ENCODE measurements around the gene DNASE1L2.
"Not testable (repeated sequence)": the region's sequence is repeated elsewhere in the genome, so short reads cannot be mapped to it uniquely, and the experiment has no call there.

The DNASE1L2 gene

DNA sequence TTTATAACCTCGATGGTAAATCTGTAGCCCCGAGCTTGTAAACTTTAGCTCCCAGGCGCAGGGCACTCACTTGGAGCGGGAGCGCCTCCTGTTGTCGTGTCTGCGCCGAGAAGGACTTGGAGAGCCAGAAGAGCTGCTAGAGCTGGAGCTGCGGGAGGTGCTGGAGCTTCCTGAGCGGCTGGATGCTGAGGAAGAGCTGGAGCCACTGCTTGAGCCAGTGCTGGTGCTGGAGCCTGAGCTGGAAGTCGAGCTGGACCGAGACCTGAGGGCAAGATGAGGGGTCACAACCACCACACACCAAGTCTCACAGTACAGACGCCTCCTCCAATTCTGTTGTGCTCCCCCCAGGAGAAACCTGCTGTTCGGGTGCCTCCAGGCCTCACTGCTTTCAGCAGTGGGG is 26.8 kb downstream of the DNASE1L2 start:
- not testable (repeated sequence) for DNase-seq (ENCODE audit: insufficient read length, low spot score); FAIRE-seq

DNA sequence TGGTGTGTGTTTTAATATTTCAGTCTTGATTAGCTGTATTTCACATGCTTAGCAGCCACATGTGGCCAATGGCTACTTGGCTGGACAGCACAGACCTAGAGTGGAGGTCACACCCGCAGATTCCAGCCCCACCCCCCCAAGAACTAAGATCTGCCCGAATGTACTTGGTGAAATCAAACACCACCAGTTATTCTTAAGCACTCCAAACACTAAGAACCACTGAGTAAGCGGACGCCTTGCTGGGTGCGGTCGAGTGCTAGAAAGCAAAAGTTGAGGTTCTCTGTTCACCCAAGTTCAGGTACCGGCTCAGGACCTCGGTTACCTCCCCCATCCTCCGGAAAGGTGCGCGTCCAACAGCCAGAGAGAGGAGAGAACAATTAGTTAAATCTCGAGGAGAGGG is 30.6 kb downstream of the DNASE1L2 start:
- not testable (repeated sequence) for FAIRE-seq; DNase-seq (ENCODE audit: insufficient read length, low spot score)

DNA sequence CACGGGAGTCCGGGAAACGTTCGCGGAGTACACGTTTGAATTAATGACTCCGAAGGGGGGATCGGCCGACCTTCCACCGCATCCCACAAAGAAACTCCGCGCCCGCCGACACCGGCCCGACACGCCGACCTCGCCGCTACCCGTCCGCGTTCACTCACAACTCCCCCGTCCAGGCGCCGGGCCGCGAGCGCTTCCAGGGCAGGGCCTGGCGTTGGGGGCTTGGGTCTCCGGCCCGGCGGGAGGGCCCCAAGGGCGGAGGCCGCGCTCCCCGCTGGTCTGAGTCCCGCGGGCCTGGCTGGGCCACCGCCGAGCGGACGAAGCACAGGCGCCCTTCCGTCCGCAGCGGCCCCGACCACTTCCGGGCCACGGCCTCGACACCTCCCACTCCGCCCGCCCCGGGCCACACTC is 31.3 kb downstream of the DNASE1L2 start:
- FAIRE-seq; DNase-seq (ENCODE audit: insufficient read length, low spot score): not testable (repeated sequence)

DNA sequence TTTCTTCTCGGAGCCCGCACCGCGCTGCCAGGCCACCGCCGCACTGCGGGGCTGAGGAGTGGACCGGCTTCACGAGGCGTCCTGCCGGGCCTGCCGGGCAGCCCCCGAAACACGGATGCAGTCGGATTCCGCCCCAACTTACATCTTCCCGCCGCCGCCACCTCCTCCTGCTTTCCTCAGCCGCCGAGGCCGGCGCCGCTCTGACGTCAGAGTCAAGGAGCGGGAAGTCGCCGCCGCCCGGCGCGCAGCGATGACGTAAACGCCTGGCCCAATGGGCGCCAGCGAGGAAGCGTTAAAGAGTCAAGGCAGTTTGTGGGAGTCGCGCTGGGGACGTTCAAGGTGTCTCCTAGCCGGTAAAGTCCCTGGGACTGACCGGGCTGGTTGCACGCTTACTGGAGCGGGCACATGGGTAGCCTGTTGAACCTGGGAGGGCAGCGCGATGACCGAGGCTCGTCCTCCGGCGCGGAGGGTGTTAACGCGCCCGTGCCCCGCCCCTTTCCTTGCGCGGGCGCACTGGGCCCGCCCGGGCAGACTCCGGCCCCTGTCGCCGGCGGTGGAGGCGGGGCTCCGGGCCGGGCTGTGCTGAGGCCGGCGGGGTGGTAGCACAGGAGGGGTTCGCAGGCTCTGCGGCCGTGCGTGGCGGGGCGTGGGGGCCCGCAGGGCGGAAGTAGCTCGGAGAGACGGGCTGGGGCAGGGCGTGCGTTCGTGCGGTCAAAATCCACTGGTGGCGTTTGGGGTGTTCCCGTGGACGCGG is 31.8 kb downstream of the DNASE1L2 start, which contains the start of gene RNPS1:
Gene RNPS1 (minus strand): TSS at position 214 of the 754 bp plus-strand sequence. CDS start 3,483 bp downstream, outside the sequence.
- FAIRE-seq (peak; percentile 26), DNase-seq (ENCODE audit: insufficient read length, low spot score) (peak; percentile 96)

DNA sequence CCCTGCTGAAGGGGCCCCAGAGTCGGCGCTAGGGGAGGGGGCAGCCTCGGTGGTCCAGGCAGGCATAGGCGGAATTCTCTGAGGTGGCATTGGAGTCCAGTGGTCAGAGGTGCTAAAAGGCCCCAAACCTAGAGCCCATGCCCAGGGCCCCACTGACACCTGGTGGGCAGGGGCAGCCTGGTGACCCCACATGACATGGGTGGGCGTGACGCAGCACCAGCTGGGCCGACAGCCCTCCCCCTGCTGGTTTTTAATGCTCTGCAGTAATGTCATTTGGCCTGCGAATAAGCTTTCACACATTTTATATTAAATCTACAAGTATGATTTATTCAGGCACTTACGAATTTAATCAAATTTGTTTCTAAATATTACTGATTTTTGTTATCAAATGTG is 33.8 kb downstream of the DNASE1L2 start:
- DNase-seq (ENCODE audit: insufficient read length, low spot score), result no peak
- FAIRE-seq, result no peak

DNA sequence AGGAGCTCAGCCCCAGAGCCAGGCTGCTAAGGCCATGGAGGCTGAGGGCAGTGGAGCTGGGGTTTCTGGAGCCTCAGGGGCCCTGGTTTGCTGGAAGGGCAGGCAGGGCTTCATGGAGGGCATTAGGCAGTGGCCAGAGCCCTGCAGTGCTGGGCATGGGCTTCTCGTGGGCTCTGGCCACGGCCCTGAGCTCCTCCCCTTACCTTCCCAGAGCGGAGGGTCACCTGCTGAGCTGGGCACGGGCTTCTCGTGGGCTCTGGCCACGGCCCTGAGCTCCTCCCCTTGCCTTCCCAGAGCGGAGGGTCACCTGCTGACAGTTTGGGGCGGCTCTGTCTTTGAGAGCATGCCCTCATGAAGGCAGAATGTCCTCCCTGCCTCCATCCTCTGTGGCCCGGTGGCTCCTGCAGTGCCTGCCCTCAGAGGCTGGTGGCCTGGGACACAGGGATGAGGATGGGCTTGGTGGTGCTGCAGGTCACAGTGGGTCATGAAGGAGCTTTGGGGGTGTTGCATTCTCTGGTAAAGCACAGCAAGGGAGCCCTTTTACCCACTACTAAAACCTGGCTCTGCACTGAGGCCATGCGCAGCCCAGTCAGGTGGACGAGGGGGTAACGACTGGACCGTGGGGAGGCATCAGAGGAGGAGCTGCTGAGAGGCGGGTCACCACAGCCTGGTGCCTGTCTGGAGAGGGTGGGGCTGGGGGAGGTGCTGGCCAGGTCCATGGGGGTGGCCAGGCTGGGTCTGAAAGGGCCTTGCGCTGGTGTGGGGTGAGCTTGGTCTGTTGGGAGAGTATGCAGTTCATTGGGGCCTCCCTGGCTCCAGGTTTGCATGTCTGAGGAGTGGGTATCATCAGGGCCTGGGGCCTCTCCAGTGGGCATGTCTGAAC is 34.6 kb downstream of the DNASE1L2 start:
- DNase-seq (ENCODE audit: insufficient read length, low spot score), result no peak
- FAIRE-seq, result no peak

DNA sequence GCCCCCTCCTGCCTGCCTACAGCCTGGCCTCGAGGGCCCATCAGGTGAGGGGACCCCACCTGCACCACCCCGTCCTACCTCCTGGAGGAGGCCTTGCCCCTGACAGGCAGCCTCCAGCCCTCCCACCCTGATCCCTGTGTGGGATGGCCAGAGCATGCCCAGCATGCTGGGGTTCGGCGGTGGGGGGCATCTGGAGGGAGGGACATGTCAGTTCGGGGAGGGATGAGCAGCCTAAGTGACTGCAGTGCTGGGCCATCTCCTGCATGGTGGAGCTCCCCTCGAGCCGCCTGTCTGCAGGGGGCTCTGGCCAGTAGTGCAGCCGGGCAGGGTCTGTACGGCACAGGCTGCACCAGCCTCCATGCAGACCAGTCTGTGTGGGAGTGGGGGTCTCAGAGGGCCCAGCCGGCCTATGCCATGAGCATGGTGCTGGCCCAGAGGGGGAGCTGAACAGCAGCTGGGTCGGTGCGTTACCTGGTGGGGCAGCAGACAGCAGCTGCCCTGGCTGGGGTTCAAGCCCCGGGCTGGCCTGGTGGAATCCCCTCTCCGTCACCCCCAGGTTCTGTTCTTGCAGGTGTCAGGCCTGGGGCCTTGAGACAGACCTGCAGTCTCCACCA is 35.7 kb downstream of the DNASE1L2 start:
- no peak for FAIRE-seq
- DNase-seq (ENCODE audit: insufficient read length, low spot score), result no peak

DNA sequence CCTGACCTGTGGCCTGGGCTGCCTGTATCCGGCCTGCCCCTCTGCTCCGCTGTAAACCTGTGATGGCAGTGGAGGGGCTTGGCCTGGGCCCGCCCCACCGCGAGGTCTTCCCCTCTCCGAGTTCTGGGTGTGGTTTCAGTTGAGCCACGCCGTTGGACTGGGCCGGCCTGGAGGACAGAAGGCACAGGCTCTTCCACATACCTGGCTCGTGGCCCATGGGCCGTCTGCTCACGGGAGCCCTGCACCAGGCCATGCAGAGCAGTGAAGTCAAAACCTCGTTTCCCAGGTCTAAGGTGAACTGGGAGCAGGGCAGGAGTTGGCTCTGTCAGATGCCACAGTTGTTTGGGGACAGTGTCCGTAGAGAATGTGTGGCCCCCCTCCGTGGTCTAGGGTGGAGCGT is 37.2 kb downstream of the DNASE1L2 start:
- no peak for DNase-seq (ENCODE audit: insufficient read length, low spot score)
- FAIRE-seq, result no peak

DNA sequence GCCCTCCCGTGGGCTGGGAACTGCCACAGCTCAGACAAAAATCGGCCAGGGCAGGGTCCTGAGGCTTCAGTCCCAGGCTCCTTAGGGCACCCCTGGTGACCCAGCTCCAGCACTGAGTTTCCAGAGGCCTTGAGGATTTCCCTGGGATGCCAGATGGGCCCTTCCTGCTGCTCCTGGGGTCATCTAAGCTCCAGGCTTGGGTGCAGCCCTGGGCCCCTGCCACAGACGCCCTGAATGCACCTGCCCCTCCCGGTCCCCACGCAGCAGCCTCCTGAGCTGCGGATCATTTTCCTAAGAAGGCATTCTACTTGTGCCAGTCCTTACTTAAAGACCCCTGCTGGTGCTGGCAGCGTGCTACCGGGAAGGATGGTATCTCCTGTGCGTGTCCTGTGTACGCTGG is 37.7 kb downstream of the DNASE1L2 start:
- FAIRE-seq, result no peak
- DNase-seq (ENCODE audit: insufficient read length, low spot score), result no peak

DNA sequence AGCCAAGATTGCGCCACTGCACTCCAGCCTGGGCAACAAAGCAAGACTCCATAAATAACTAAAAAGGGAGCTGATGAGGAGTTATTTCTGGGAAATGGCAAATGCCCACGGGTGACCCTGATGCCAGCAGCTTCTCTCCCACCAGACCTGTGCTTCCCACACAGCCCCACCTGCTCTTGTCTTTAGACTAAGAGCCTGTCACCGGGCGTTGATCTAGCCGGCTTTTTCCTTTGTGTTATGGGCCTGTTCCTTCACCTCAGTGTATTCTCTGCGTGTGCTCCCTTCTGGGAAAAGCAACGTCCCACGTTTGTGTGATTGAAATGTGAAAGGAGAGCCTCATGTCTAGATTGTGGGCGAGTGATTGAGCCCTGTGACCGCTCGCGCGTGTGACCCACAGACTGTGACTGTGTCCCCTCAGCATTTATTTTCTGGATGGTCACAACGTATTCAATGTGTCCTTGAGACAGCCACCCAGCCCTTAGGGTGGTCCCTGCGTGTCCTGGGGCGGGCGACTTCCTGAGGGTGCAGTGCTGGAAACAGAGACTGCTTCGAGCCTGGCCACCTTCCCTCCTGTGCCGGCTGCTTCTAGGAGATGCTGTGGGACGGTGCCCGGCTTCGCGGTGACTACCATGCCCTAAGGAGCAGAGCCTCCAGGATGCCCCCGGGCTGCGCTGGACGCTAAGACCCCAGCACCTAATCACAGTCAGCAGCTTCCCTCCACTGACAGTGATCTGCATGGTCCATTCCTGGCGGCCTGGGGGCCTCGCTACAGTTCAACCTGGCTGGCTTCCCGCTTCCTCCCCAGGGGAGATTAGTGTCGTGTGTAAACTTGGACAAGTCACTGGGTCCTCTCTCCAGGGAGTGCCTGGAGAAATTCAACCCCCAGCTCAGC is 39.5 kb downstream of the DNASE1L2 start:
- FAIRE-seq (no peak), DNase-seq (ENCODE audit: insufficient read length, low spot score) (no peak)

DNA sequence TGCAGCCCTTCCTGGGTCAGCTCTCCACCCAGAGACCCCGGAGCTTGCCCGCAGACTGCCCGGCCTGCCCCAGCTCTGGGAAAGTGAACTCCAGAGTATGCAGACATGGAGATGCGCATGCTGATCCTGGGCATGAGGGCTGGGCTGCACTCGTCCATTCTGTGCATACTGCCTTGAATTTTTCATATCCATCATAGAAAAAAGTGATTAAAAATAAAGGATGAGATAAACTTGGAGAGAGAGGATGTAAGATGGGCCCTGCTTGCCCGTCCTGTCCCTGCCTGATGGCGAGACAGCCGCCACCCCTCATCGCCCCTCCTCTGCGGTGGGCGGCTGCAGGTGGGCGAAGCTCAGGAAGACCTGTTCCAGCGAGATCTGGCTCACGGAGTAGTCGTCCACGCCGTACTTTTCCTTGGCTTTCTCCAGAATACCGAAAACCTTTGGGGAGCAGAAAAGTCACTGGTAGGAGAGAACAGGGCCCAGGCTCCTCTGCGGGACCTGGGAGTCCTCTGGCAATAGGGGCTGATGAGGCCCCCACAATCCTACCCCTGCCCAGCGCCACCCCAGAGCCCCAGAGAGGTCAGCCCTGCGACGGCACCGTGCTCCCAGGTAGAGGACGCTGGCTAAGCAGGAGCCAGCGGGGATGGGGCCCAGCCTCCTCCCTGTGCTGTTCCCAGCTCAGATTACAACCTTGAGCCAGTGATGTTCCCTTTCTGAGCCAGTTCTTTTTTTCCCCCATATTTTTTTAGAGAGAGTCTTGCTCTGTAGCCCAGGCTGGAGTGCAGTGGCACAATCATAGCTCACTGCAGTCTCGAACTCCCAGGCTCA is 40.3 kb downstream of the DNASE1L2 start:
- no peak for DNase-seq (ENCODE audit: insufficient read length, low spot score)
- FAIRE-seq, result no peak

DNA sequence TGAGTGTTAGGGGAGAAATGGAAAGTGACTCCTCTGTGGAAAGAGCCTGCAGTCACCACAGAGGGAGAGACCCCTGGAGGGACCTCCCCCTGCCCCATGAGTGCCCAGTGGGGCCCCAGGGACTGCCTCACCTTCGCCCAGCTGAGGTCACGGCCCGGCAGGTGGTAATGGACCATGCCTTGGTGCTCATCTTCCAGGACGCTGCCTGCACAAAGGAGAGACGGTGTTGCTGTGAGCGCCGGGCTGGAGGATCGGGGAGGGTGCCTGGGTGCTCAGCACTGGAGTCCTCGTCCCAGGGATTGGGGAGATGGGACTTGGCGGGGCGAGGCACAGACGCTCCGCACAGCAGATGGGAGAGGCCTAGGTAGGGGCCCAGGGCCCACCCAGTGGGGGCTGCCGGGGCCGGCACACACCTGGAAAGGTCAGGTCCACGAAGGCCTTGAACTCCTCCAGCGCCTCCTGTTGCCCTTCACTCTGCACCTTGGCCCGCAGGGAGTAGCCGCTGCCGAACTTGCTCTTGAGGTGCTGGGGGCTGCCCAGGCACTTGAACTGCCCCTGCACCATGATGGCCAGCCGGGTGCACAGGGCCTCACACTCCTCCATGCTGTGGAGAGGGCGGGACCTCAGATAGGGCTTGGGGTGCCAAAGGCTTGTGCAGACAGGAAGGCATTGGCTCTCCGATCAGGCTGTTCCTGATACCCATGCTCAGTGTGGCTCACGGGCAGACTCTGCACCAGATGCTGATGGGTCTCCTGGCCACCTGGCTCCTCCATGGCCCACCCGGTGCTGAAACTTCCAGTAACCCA is 41.4 kb downstream of the DNASE1L2 start:
- no peak for DNase-seq (ENCODE audit: insufficient read length, low spot score)
- FAIRE-seq, result no peak

DNA sequence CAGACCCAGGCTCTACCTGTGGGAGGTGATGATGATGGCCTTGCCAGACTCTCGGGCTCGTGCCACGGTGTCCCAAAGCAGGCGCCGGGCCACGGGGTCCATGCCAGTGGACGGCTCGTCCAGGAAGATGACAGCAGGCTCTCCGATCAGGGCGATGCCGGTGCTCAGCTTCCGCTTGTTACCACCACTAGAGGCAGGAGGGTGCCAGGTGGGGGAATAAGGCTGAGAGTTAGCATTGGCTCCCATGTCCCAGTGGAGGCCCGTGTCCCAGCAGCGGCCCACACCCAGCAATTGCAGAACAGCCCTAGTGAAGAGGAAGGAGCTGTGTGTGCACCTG is 42.0 kb downstream of the DNASE1L2 start:
- DNase-seq (ENCODE audit: insufficient read length, low spot score), result no peak

DNA sequence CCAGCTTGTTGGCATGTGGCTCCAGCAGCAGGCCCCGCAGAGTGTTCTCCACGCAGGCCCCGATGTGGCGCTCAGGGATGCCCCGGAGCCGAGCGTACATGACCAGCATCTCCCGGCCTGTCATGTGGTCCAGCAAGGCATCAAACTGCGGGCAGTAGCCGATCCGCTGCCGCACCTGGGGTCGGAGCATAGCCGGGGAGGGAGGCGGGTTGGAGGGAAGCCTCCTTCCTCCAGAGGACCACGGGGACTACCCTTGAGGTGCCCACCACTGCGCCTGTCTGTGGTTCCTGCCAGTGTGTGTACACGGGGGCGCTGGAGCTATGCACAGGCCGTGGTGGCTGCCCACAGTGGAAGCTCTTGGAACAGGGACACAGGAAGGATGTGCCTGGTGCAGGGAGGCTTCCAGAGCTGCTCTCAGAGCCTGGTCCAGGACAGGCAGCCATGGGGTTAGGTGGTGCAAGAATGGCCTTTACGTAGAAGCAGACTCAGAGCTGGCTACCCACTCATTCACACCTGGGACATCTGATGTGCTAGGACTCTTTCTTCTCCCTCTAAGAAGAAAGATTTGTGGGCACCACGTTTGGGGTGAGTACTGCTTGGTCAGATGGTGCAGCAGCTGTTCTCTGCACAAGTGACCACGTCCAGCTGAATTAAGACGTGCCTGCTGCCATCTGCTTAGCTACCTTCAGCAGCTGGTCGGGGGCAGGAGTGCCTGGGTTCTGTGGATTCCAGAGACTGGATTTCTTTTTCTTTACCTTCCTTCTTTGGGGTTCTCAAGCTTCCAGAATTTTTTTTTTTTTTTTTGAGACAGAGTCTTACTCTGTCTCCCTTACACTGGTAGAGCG is 42.9 kb downstream of the DNASE1L2 start:
- no peak for DNase-seq (ENCODE audit: insufficient read length, low spot score)
- no peak for FAIRE-seq

More for the DNA sequence above, 42.0 kb downstream of the DNASE1L2 start:
- no peak for FAIRE-seq

DNA sequence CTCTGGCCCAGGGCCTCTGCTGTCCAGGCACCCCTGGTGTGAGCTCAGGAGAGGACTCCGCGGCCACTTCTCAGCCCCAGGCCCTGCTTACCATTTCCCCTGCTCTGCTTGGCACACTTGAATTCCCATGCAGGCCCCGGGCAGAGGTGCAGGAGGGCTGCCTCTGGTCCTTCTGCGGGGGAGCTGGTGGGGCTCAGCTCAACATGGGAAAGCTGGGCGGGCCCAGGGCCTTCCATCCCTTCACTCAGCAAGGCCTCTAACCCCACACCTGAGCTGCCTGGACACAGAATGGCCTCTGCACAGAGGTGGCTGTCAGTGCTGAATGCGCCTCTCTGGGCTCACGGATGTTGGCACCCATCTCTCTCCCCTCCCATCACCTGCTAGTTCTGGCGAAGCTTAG is 44.2 kb downstream of the DNASE1L2 start:
- no peak for FAIRE-seq
- no peak for DNase-seq (ENCODE audit: insufficient read length, low spot score)

DNA sequence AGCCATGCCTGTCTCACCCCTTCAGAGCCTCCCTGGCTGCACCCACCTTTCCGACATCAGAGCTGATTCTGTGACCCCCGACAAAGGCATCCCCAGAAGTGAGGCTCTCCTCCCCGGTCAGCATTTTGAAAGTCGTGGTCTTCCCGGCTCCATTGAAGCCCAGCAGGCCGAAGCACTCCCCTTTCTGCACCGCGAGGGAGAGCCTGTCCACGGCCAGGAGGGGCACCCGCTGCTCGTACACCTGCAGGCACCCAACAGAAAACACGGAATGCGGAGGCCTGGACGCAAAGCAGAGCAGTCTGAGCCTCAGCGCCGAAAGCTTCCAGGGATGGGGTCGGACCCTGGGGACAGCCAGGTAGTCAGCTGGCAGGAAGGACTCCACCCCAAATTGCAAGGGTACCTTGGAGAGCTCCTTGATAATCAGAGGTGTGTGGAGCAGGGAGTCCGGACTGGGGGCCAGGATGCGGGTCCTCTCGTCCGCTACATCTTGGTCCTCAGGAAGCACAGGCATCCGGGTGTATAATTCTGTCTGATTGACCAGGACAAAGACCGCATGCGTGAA is 44.8 kb downstream of the DNASE1L2 start:
- DNase-seq (ENCODE audit: insufficient read length, low spot score), result no peak
- FAIRE-seq, result no peak

DNA sequence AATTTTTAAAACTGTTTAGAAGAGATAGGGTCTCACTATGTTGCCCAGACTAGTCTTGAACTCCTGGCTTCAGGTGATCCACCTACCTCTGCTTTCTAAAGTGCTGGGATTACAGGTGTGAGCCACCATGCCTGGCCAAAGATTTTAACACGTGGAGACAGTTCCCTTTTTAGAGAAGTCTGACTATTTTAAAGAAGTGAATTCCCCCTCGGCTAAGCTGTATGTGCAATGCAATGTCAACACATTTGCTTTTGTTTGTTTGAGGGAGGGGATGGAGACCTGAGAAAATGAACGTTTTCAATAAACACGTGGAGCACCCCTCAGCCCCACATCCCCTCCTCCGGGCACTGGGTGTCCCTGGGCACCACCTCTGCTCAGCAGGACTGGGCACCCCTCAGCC is 46.0 kb downstream of the DNASE1L2 start:
- no peak for DNase-seq (ENCODE audit: insufficient read length, low spot score)

More for the DNA sequence above, 46.0 kb downstream of the DNASE1L2 start:
- no peak for FAIRE-seq

All from HTR-8/SVneo (cell line).